HepG2 (cell line): ENCODE results near the gene GNMT. TPM values are rescaled to one million over a fixed set of nuclear protein-coding genes. Genes with fewer than 3 reads are reported as not detected.

Source experiments
- ARID4A ChIP-seq: sonication (generic); formaldehyde crosslinking; IDR thresholded peaks from 2 replicates; pipeline ENCODE4 v1.5.0; 2020; ENCODE audit warnings: mild to moderate bottlenecking, missing genetic modification reagents, borderline replicate concordance
- HDAC1 ChIP-seq: sonication (generic); formaldehyde crosslinking; IDR thresholded peaks from 2 replicates; pipeline ENCODE4 v1.5.1; 2020; ENCODE audit warnings: mild to moderate bottlenecking, missing genetic modification reagents
- JARID2 ChIP-seq: sonication (generic); formaldehyde crosslinking; IDR thresholded peaks from 2 replicates; pipeline ENCODE4 v1.8.1; 2023; ENCODE audit warnings: missing genetic modification reagents, inconsistent platforms; ENCODE audit not compliant: insufficient replicate concordance
- MEF2D ChIP-seq: sonication (generic); formaldehyde crosslinking; IDR thresholded peaks from 2 replicates; pipeline ENCODE4 v1.5.1; 2020; ENCODE audit warnings: mild to moderate bottlenecking, missing genetic modification reagents
- NR0B2 ChIP-seq: sonication (generic); formaldehyde crosslinking; IDR thresholded peaks from 2 replicates; pipeline ENCODE4 v1.4.0; 2020; ENCODE audit warnings: mild to moderate bottlenecking, missing genetic modification reagents
- PRDM10 ChIP-seq: sonication (generic); formaldehyde crosslinking; IDR thresholded peaks from 2 replicates; pipeline ENCODE4 v1.4.0; 2020; ENCODE audit warnings: low read depth, missing genetic modification reagents
- PRDM15 ChIP-seq: sonication (generic); formaldehyde crosslinking; IDR thresholded peaks from 2 replicates; pipeline ENCODE4 v1.4.0; 2020; ENCODE audit warnings: missing genetic modification reagents
- RARA ChIP-seq: IDR thresholded peaks from 2 replicates; pipeline ENCODE4 v1.6.1; 2016; ENCODE audit warnings: missing genetic modification reagents, missing compliant biosample characterization
- ZBTB4 ChIP-seq: sonication (generic); formaldehyde crosslinking; IDR thresholded peaks from 2 replicates; pipeline ENCODE4 v1.4.0; 2020; ENCODE audit warnings: missing genetic modification reagents, mild to moderate bottlenecking, borderline replicate concordance
- ZEB1 ChIP-seq: IDR thresholded peaks from 2 replicates; pipeline ENCODE4 v1.6.1; 2012; ENCODE audit warnings: mild to moderate bottlenecking, low read depth, inconsistent platforms; ENCODE audit not compliant: insufficient replicate concordance
- ZNF720 ChIP-seq: sonication (generic); formaldehyde crosslinking; IDR thresholded peaks from 2 replicates; pipeline ENCODE4 v1.4.0; 2020; ENCODE audit warnings: missing genetic modification reagents
- polyA plus RNA-seq, 8 experiments: library from polyadenylated mRNA; depleted of rRNA in 3 of 8; stranded (reverse) in 7 of 8; unstranded in 1 of 8; fragments of >200 nt; fragmentation: Illumina TruSeq in 4 of 8; extraction: Trizol in 4 of 8; gene quantifications; 2 replicates each; pipeline versions ENCODE4 v1.2.1 to v1.2.3, GENCODE V29; 2011 to 2016; ENCODE audit warnings: low read depth in 4 of 8, missing spikeins in 1 of 8, mixed read lengths in 1 of 8; ENCODE audit not compliant: insufficient read depth in 1 of 8
- total RNA-seq, 5 experiments: library from RNA; depleted of rRNA; stranded (reverse); fragments of >200 nt; fragmentation: Illumina TruSeq; extraction: Trizol; gene quantifications; 2 replicates each; pipeline ENCODE4 v1.2.3, GENCODE V29; 2016; ENCODE audit warnings: low read depth in 1 of 5

Gene GNMT
- total and polyA plus RNA-seq, 2 of the 13 experiments (the other 11 are each of a cell fraction or from before 2014, with no cell fraction given), result 2.8 to 7.0 TPM

- TF ChIP-seq PRDM10 (no peak), ARID4A (CRISPR knock-in tag) (0 out of 2 replicates have a peak, but pooled peaks have one; percentile 17), JARID2 (CRISPR knock-in tag) (no peak), NR0B2 (CRISPR knock-in tag) (no peak), RARA (peak; percentile 32; the same call in 1 of the 2 replicates), PRDM15 (no peak), HDAC1 (CRISPR knock-in tag) (no peak), ZEB1 (no peak), ZNF720 (no peak), MEF2D (CRISPR knock-in tag) (no peak), ZBTB4 (CRISPR knock-in tag) (no peak)
These were observed 22.8 kb upstream of the GNMT start (continued) for GRCh38 chr6:42937548-42938427.
